ENCODE results near the gene RHOJ.

DNA sequence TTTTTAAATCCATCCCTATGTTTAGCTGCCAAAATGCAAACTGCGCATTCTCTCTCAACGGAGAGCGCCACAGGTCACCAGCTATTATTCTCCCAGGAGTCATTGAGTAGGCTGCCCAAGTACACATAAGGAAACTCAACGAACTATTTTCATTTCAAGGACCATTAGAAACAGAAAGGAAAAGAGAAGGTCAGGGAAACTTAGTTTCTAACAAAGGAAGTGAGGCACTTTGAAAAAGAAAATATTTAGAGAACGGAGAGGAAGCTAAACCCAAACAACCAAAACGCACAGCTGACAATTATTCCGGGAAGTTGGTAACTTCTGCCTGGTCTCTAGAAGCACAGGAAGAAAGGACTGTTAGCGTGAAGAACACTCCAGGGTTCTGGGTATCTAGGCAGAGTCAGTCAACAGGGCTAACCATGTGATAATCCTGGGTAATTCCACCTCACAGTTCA lies 91.0 kb downstream of the RHOJ start:
- TF ChIP-seq POLR2AphosphoS5 (IDR thresholded peaks at IDR 0.05; ENCODE audit: low read depth, low read length) (no peak), FOSL1 (IDR thresholded peaks at IDR 0.05; ENCODE audit: low read depth) (no peak), YY1 (IDR thresholded peaks at IDR 0.05; ENCODE audit: extremely low read depth, insufficient replicate concordance, low read depth, low read length) (no peak), EZH2 (IDR thresholded peaks at IDR 0.05) (no peak), POLR2A (IDR thresholded peaks at IDR 0.05; ENCODE audit: borderline replicate concordance, extremely low read depth, insufficient read depth, insufficient read length) (no peak), RAD21 (IDR thresholded peaks at IDR 0.05; ENCODE audit: low read depth) (no peak)
- TF ChIP-seq, protein P1, sequence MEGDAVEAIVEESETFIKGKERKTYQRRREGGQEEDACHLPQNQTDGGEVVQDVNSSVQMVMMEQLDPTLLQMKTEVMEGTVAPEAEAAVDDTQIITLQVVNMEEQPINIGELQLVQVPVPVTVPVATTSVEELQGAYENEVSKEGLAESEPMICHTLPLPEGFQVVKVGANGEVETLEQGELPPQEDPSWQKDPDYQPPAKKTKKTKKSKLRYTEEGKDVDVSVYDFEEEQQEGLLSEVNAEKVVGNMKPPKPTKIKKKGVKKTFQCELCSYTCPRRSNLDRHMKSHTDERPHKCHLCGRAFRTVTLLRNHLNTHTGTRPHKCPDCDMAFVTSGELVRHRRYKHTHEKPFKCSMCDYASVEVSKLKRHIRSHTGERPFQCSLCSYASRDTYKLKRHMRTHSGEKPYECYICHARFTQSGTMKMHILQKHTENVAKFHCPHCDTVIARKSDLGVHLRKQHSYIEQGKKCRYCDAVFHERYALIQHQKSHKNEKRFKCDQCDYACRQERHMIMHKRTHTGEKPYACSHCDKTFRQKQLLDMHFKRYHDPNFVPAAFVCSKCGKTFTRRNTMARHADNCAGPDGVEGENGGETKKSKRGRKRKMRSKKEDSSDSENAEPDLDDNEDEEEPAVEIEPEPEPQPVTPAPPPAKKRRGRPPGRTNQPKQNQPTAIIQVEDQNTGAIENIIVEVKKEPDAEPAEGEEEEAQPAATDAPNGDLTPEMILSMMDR (IDR thresholded peaks at IDR 0.05 in 2 of 3, conservative IDR thresholded peaks at IDR 0.05 in 1 of 3; ENCODE audit: borderline replicate concordance in 1 of 3, insufficient read depth in 1 of 3, low read depth in 2 of 3, low read length in 2 of 3), result no peak
- TF ChIP-seq, protein P2, sequence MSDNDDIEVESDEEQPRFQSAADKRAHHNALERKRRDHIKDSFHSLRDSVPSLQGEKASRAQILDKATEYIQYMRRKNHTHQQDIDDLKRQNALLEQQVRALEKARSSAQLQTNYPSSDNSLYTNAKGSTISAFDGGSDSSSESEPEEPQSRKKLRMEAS (IDR thresholded peaks at IDR 0.05), result no peak
- TF ChIP-seq, protein P3, sequence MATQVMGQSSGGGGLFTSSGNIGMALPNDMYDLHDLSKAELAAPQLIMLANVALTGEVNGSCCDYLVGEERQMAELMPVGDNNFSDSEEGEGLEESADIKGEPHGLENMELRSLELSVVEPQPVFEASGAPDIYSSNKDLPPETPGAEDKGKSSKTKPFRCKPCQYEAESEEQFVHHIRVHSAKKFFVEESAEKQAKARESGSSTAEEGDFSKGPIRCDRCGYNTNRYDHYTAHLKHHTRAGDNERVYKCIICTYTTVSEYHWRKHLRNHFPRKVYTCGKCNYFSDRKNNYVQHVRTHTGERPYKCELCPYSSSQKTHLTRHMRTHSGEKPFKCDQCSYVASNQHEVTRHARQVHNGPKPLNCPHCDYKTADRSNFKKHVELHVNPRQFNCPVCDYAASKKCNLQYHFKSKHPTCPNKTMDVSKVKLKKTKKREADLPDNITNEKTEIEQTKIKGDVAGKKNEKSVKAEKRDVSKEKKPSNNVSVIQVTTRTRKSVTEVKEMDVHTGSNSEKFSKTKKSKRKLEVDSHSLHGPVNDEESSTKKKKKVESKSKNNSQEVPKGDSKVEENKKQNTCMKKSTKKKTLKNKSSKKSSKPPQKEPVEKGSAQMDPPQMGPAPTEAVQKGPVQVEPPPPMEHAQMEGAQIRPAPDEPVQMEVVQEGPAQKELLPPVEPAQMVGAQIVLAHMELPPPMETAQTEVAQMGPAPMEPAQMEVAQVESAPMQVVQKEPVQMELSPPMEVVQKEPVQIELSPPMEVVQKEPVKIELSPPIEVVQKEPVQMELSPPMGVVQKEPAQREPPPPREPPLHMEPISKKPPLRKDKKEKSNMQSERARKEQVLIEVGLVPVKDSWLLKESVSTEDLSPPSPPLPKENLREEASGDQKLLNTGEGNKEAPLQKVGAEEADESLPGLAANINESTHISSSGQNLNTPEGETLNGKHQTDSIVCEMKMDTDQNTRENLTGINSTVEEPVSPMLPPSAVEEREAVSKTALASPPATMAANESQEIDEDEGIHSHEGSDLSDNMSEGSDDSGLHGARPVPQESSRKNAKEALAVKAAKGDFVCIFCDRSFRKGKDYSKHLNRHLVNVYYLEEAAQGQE (IDR thresholded peaks at IDR 0.05; ENCODE audit: low read depth), result no peak
